Breast epithelium (tissue), 3 donors: ENCODE data around the gene UBE2L3.

Experiments used
- CTCF ChIP-seq, 3 donors: fragments of 450-650 bp; IDR thresholded peaks; one replicate each; pipeline ENCODE4 v1.5.1; 2016 to 2017; ENCODE audit warnings: antibody characterized with exemption in 3 of 3, mild to moderate bottlenecking in 3 of 3, moderate library complexity in 3 of 3
- POLR2A ChIP-seq: fragments of 450-650 bp; IDR thresholded peaks from one replicate; pipeline ENCODE4 v1.6.1; 2016; ENCODE audit warnings: antibody characterized with exemption, mild to moderate bottlenecking, moderate library complexity

- TF ChIP-seq POLR2A = no peak
- TF ChIP-seq CTCF (IDR thresholded peaks at IDR 0.05) = no peak
These were observed 71.8 kb downstream of the UBE2L3 start for GRCh38 chr22:21639359-21639758.
